ENCODE data around the gene TGM5.

TGM5 gene

GRCh38 chr15:43186003-43186353 lies 80.8 kb downstream of the TGM5 start:
- DNase-seq: no peak

DNA sequence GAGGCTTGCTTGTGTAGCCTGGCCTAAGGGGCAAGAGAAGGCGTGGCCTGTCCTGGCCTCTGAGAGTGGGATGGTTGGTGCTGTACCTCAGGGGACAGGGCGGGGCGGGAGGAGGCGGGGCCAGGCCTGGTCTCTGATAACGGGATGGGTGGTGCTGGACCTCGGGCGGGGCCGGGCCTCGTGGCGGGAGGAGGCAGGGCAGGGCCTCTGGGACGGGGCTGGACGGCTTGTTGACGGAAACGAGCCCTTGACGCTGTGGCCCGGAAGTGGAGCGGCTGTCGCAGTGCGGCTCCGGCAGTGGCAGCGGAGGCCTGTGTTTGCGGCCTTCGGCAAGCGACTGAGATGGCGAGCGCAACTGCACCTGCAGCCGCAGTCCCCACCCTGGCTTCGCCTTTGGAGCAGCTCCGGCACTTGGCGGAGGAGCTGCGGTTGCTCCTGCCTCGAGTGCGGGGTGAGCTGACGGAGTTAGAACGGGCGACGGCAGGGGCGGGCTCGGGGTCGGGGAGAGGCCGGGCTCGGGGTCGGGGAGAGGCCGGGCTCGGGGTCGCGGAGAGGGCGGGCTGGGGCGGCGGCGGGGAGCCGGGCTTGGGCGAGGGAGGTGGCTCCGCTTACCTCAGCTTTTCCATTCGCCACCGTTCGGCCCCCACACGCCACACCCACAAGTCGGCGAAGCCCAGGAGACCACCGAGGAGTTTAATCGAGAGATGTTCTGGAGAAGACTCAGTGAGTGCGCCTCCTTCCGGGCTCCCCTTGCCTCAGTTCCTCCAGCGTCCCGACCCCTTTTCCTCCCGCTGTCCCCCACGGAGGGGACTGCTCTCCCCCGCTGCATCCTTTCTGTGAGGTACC lies 81.3 kb downstream of the TGM5 start, which contains the start of gene CCNDBP1:
Gene CCNDBP1 (plus strand): TSS at position 247 of the 846 bp plus-strand sequence. CDS start 96 bp downstream, at position 343.
- DNase-seq: peak; percentile 93

- peak; percentile 7 for DNase-seq
Observed at GRCh38 chr15:43184407-43185124, 82.2 kb downstream of the TGM5 start.

- no peak for DNase-seq
Observed at GRCh38 chr15:43183270-43183669, 83.5 kb downstream of the TGM5 start.

Measured in CD4-positive, alpha-beta T cell treated with Interleukin-21 for 1 hour (primary cell).